Fibroblast of villous mesenchyme (primary cell): Measurements from ENCODE around the gene OLIG1. TPM values are rescaled to one million over a fixed set of nuclear protein-coding genes. Genes with fewer than 3 reads are reported as not detected.

Experiments
- DNase-seq: peaks from one replicate; pipeline ENCODE4 v3.0.0-alpha.2; 2010; ENCODE audit warnings: low read depth
- H3K4me3 ChIP-seq: 2 replicates; pipeline ENCODE4 v1.5.1; 2011; ENCODE audit warnings: low read depth, mild to moderate bottlenecking, low read length
- CTCF ChIP-seq: IDR thresholded peaks from 2 replicates; pipeline ENCODE4 v1.5.1; 2012; ENCODE audit warnings: low read depth, mild to moderate bottlenecking, low read length; ENCODE audit not compliant: insufficient read depth
- total RNA-seq: library from RNA; depleted of rRNA; stranded (reverse); fragments of >200 nt; gene quantifications from 2 replicates; pipeline ENCODE4 v1.2.3, GENCODE V29; 2012

OLIG1 gene
- total RNA-seq, 1 donor: not detected

- DNase-seq: no peak
- no peak overlapping the region for H3K4me3 ChIP-seq
- TF ChIP-seq CTCF: no peak
Observed at GRCh38 chr21:33076600-33077329, 6.8 kb downstream of the OLIG1 start.

DNA sequence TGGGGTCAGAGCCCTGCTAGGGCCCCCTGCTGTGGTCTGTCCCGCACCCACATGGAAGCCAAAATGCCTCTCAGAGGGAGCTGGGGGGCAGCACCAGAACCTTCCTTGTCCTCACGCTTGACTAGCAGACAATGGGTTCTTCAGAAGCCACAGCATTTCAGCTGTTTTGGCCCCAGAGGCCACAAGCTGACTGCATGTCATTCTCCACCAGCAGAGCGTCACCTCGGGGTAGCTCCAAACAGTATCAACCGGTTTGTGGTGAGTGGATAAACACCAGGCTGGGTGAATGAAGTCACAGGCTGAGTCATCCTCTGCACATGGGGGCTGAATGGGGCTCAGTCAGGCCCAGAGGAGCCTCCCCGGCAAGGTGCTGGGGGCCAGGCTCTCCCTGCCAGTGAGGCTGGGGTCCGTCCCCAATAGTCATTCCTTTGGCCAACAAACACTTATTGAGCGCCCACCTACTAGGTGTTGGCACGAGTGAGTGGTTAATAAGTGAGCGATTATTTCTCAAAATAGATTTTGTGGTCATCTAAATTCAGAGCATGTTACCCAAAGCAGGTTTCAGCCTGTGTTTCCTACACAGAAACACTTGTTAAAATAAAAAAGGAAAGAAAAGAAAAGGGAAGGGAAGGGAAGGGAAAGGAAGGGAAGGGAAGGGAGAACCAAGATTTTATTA is 9.1 kb downstream of the OLIG1 start:
- no peak overlapping the region for H3K4me3 ChIP-seq
- DNase-seq: peak; percentile 21
- no peak for TF ChIP-seq CTCF

DNA sequence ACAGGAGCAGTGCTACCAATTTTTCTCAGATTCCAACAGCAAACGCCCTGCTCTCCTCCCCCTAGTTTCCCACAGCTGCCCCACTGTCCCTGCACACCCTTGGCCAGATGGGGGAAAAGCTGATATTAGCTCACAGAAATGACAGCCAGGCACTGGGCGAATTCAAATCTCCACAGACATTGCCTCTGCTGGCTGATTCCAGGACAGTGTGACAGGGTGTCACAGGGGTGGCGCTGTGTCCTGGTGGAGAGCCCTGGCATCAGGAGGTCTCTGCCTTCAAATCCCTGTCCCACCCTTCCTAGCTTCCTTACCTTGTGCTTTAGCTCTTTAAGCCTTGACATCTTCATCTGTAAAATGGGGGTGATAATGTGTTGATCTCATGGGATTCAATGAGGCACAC is 10.4 kb downstream of the OLIG1 start:
- DNase-seq: no peak
- no peak for TF ChIP-seq CTCF
- H3K4me3 ChIP-seq: no peak overlapping the region

DNA sequence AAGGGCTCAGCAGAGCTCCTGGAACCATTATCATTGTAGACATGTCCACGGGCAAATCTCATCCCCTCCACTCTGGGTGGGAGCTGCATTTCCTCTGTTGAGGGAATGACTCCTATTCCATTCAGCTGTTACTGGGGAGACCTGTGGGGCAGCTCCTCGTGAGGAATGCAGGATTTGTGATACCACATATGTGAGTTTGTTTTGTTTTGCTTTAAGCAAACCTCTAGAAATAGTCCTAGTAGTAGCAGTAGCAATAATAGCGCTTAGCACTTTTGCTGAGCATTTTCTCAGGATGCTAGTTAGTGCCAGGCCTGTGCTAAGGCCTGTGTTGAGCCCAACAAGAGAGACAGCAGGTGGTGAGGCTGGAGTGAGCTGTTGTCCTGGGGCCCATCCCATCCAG is 10.8 kb downstream of the OLIG1 start:
- no peak overlapping the region for H3K4me3 ChIP-seq
- no peak for DNase-seq
- TF ChIP-seq CTCF: no peak

DNA sequence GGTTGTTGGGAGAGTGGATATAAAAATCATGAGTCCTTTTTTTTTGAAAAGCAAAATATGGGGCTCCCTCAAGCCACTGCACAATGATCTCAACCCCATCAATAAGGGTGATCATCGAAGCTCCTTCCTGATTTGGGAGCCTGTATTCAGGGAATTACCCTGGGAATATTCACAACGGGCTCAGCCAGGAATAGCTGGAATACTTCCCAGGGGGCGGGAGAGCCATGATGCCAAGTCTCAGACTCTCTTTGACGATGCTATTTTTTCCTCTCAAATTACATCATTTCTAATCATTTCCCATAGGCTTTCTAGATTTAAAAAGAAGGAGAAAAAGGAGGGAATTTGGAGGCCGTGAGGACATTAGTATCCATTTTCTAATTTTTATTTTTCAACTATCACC is 18.4 kb downstream of the OLIG1 start:
- no peak for DNase-seq
- no peak overlapping the region for H3K4me3 ChIP-seq
- TF ChIP-seq CTCF: no peak

DNA sequence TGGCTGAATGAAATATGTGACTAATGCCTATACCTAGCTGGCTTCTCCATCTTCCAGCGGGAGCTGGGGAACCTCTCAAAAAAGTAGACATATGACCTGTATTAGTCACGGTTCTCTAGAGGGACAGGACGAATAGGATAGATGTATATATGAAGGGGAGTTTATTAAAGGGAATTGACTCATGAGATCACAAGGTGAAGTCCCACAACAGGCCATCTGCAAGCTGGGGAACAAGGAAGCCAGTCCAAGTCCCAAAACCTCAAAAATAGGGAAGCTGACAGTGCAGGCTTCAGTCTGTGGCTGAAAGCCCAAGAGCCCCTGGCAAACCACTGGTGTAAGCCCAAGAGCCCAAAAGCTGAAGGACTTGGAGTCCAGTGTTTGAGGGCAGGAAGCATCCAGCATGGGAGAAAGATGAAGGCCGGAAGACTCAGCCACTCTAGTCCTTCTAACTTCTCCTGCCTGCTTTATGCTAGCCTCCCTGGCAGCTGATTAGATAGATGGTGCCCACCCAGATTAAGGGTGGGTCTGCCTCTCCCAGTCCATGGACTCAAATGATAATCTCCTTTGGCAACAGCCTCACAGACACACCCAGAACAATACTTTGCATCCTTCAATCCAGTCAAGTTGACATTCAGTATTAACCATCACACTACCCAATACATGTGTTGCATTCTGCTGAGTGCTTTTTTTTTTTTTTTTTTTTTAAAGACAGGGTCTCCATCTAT is 19.6 kb downstream of the OLIG1 start:
- no peak overlapping the region for H3K4me3 ChIP-seq
- TF ChIP-seq CTCF: no peak
- no peak for DNase-seq
